ENCODE measurements around the gene CCL24.
"Not testable (repeated sequence)": the region's sequence is repeated elsewhere in the genome, so short reads cannot be mapped to it uniquely, and the experiment has no call there.

CCL24 gene

GRCh38 chr7:75779516-75779915 is 34.1 kb downstream of the CCL24 start:
- FAIRE-seq = not testable (repeated sequence)

- FAIRE-seq = not testable (repeated sequence)
Measured at GRCh38 chr7:75779035-75779434, 34.6 kb downstream of the CCL24 start.

- FAIRE-seq = no peak
Measured at GRCh38 chr7:75776295-75776971, 37.2 kb downstream of the CCL24 start.

- not testable (repeated sequence) for FAIRE-seq
Measured at GRCh38 chr7:75773958-75774357, 39.6 kb downstream of the CCL24 start.

GRCh38 chr7:75772081-75773077 is 41.2 kb downstream of the CCL24 start, which contains the start of gene CCL26:
CCL26 (minus strand) TSS chr7:75772211; CDS start chr7:75772176, 35 bp downstream.
- FAIRE-seq = no peak

GRCh38 chr7:75771224-75771623 is 42.4 kb downstream of the CCL24 start:
- FAIRE-seq = no peak

- FAIRE-seq = peak; percentile 89
Measured at GRCh38 chr7:75762350-75762917, 51.2 kb downstream of the CCL24 start.

- FAIRE-seq = not testable (repeated sequence)
Measured at GRCh38 chr7:75761801-75762200, 51.8 kb downstream of the CCL24 start.

Data from G401.6 (cell line).